ENCODE results near the gene PAPPA.

- TF ChIP-seq CTCF (conservative IDR thresholded peaks at IDR 0.05; ENCODE audit: low read length) = no peak
- no peak for TF ChIP-seq EZH2phosphoT487 (IDR thresholded peaks at IDR 0.05; ENCODE audit: borderline replicate concordance, low read depth, low read length)
Observed at GRCh38 chr9:116319480-116319879, 165.9 kb downstream of the PAPPA start.
